ENCODE results near the gene OR2T34. TPM values are rescaled to one million over a fixed set of nuclear protein-coding genes. Genes with fewer than 3 reads are reported as not detected.
"Not testable (repeated sequence)": the region's sequence is repeated elsewhere in the genome, so short reads cannot be mapped to it uniquely, and the experiment has no call there.

OR2T34 gene, protein sequence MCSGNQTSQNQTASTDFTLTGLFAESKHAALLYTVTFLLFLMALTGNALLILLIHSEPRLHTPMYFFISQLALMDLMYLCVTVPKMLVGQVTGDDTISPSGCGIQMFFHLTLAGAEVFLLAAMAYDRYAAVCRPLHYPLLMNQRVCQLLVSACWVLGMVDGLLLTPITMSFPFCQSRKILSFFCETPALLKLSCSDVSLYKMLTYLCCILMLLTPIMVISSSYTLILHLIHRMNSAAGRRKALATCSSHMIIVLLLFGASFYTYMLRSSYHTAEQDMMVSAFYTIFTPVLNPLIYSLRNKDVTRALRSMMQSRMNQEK
- not detected in 2 replicates for total RNA-seq

DNA sequence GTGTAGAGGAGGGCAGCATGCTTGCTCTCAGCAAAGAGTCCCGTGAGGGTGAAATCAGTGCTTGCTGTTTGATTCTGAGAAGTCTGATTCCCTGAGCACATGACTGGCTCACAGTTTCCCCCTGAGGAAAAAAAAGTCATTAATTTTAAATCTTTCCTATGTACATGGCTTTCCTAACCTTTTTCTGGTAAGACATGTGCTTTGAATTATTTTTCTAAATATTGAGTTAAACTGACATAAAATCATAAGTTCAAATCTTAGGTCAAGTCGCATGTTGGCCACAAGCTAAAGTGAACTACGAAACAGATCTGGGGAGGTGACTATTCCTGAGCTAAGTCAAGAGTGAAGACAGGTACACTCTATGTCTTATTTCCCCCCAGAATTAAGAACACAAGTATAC is at the start of gene OR2T34:
OR2T34 (minus strand) TSS at position 101 of the 400 bp plus-strand sequence; CDS start at position 101, 0 bp downstream.
- not testable (repeated sequence) for DNase-seq (ENCODE audit: low read depth in 2 of 2)

DNA sequence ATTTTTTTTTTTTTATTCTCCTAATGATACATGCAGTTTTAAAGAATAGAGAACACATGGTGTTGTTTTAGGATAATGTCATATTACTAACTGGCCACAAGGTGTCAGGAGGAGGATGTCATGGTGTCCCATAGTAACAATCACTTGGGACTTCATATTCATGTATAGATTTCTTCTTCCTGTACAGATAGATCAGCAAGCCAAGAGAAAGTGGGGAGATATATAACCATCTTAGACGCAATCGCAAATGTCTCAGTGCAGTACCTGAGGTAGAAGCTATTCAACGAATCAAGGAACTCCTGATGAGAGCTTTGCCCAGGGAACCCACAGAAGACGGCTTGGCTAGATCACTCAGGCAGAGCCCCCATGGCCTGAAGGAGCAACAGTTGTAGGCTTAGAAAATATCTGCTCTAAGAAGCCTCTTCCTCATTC is 48.0 kb upstream of the OR2T34 start:
- peak; percentile 10 to 27 for DNase-seq (ENCODE audit: low read depth in 2 of 2)

DNA sequence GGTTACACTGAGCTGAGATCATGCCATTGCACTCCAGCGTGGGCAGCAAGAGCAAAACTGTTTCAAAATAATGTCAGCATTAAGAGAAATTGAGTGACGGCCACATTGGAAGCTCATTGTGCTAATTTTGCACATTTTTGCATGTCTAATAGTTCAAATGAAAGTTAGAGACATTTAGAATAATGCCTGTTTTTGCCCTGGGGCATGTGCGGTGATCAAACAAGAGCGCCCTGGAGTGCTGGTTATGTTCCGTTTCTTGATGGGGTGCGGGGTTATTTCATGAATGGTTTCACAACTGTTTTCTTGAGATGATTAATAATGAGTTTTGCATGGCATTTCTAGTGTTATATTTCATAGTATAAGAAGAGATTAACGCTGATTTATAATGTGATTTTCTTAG is 47.2 kb upstream of the OR2T34 start:
- DNase-seq (ENCODE audit: low read depth in 2 of 2), result no peak

DNA sequence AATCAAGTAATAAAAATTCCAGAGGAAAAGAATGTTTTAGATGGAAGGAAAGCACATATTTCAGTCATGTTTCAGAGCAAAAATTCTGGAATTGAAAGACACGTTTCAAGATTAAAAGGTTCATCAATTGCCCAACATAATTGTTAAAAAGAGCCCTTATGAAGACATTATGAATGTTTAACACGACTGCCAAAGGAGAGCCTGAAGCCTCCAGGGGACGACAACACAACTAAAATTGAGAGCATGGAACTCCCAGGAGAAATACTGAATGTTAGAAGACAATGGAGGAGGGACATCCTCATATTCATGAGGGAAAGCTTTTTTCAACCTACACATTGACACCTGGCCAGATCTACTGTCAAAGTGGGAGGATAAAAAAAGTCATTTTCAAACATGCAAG is 44.3 kb upstream of the OR2T34 start:
- peak; percentile 6 to 25 for DNase-seq (ENCODE audit: low read depth in 2 of 2)

DNA sequence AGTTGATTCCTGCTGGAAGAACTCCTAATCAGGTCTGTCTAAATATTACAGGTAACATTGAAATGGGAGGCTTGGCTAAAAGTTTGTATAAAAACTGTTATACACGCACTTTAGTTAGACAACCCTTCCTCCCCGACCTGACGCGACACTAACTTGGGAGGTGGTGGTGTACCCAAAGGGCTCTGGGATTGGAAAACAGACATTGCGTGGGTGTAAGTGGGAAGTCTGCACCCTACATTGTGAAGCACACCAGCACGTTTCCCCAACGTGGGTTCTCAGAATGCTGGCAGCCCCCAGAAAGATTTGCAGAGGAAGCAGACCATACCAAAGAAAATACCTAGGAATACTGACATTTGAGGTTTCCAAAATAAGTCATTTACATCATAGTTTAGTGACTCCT is 43.6 kb upstream of the OR2T34 start:
- no peak for DNase-seq (ENCODE audit: low read depth in 2 of 2)

DNA sequence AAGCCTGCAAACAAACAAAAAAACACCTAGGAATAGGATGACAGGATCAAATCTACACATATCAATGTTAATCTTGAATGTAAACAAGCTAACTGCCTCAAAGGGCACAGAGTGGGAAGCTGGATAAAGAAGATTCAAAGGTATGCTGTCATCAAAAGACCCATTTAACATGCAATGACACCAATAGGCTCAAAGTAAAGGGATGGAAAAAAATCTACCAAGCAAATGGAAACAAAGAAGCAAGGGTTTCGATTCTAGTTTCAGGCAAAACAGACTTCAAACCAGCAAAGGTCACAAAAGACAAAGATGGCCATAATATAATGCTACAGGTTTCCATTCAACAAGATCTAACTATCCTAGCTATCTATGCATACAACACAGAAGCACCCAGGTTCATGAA is 39.2 kb upstream of the OR2T34 start:
- DNase-seq (ENCODE audit: low read depth in 2 of 2), result no peak

DNA sequence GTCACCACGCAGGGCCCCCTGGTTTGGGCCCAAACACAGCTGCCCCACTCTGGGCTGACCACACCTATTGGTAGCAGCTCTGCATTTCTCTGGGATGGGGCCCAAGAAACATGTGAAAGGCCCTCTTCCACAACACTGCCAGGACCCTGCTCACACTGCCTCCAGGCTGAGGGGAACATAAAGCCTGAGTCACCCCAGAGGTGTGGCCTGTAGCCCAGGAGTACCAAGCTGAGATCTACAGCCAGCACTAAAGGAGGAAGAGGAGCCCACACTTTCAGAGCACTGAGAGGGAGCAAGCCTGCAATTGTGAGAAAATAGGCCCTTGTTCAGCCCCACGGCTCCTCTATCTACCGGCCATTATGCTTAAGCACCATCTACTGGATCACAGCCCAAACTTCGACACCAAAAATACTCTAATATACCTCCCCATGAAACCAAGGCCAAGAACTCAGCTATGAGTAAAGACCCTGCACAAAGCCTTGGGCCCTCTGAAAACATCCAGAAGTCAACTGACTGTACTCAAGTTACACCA is 37.4 kb upstream of the OR2T34 start:
- no peak for DNase-seq (ENCODE audit: low read depth in 2 of 2)

DNA sequence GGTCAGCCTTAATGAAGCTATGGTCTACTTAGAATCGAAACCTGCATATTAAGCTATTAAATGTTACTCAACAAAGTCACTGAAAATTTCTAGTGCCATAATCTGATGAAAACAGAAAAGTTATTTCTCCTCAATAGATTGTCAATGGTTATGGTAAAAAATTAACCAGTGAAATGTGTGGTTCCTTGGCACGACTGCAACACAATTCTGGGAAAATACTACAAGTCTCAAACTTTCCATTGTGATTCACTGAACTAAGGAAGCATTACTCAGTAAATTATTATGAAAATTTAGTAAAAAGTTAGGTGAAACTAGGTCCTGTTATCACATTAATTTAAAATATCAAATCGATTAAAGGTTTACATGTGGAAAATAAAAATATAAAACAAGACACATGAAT is 35.7 kb upstream of the OR2T34 start:
- DNase-seq (ENCODE audit: low read depth in 2 of 2), result no peak

DNA sequence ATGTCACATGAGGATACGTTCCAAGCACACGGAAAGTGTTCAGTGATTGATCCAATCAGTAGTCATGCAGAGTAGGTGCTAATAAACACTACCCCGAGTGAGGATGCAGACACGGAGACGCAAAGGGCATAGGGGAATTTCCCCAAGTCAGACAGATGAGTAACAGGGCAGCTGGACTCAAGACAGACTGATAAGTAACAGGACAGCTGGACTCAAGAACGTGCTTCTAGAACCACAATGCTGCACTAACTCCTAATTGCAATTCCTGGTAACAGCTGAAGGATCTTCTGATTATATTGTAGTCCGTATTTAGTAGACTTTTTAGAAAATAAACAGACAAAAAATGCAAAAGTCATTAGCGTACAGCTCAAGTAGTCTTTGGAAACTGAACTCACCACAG is 24.8 kb upstream of the OR2T34 start:
- no peak for DNase-seq (ENCODE audit: low read depth in 2 of 2)

DNA sequence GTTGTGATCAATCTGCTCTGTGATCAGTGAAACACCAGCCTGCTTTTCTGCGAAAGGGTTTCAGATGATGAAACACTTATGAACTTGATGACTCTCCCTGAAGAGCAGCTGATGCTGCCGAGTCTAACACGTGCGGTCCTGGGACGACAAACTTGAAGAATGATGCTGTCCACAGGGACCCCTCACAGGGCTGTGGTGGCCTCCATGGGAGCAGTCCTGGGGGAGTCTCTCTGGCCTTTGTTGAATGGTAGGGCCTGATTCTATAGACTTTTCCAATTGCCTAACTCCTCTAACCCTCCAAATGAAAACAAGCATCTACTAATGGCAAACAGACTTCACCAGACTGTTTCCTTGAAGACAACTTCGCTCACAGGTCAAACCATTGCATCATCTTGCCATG is 23.0 kb upstream of the OR2T34 start, which contains the start of gene OR2T10:
OR2T10 (minus strand) TSS at position 112 of the 400 bp plus-strand sequence. CDS start 3,932 bp downstream, outside the sequence.
- no peak for DNase-seq (ENCODE audit: low read depth in 2 of 2)

DNA sequence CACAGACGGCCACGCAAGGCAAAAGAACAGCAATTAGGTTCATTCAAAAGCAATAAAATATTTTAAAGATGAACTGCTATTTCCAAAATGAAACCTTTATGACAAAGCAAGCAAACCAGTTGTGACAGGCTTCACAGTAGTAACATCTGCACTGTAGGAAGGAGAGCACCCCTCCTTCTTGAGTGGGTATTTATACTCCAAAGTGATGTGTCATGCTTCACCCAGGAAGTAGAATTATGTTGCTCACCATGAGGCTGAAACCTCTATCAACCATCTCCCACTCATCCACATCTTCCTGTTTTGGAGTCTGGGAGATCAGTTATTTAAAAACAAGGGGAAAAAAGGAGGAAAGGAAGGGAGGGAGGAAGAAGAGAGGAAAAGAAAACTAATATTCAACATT is 22.1 kb upstream of the OR2T34 start:
- no peak for DNase-seq (ENCODE audit: low read depth in 2 of 2)

DNA sequence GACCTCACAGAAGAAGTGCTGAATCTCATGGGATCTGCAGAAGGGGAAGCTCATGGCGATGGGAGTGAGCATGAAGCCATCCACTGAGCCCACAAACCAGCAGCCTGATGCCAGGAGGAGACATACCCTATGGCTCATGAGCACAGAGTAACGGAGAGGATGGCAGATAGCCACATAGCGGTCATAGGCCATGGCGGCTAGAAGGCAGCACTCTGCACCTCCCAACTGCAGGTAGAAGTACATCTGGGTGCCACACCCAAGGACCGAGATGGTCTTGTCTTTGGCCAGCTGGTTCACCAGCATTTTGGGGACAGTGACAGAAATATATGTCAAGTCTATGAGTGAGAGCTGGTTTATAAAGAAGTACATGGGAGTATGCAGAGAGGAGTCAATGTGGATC is 18.7 kb upstream of the OR2T34 start:
- no peak for DNase-seq (ENCODE audit: low read depth in 2 of 2)

DNA sequence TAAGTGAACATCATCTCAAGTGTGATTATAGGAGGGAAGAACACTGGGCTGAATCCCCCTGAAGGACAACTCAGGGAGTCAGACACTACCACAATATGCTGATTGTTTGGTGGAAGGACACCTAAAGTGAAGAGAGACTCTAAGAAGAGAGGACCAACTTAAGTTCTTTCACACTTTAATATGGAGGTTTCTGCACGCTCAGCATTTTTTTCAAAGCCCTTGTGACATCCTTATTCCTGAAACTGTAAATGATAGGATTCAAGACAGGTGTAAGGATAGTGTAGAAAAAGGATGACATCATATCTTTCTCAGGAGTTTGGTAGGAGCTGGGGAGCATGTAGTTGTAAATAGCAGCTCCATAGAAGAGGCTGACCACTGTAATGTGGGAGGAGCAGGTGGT is 18.1 kb upstream of the OR2T34 start:
- DNase-seq (ENCODE audit: low read depth in 2 of 2), result no peak

DNA sequence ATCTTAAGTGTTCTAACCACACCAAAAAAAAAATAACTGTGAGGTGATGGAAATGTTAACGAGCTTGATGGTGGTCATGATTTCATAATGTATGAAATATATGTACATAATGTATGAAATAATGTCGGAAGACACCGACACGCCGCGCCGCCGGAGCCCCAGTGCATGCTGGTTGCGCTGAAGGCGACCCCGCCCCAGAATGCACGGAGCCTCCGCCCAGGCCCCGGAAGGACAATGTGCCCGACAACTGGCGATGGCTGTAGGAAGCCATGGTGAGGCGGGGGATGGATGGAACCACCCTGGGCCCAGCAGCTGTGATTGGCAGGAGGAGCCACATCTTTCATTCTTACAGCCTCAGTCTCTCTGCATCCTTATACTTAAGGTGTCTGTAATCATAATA is 15.5 kb upstream of the OR2T34 start:
- DNase-seq (ENCODE audit: low read depth in 2 of 2), result no peak

DNA sequence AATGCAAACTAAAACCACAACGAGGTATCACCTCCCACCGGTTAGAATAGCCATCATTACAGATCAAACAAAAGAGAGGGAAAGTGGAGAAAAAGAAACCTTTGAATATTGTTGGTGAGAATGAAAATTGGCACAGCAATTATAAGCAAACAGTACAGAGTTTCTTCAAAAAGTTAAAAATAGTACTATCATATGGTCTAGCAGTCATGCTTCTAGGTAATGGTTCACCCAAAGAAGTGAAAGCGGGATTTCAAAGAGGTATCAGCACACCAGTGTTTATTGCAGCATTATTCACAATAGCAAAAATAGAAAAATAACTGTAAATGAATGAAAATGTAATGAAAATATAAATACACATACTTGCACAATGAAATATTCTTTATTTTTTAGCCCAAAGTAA is 14.8 kb upstream of the OR2T34 start:
- DNase-seq (ENCODE audit: low read depth in 2 of 2), result no peak

DNA sequence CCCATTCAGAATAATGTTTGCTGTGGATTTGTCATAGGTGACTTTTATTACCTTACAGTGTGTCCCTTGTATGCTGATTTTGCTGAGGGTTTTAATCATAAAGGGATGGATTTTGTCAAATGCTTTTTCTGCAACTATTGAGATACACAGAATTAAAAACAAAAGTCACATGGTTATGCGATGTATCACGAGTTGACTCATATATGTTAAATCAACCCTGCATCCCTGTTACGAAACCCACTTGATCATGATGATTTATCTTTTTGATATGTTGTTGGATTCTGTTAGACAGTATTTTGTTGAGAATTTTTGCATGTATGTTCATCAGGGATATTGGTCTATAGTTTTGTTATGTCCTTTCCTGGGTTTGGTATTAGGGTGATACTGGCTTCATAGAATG is 10.7 kb upstream of the OR2T34 start:
- no peak for DNase-seq (ENCODE audit: low read depth in 2 of 2)

DNA sequence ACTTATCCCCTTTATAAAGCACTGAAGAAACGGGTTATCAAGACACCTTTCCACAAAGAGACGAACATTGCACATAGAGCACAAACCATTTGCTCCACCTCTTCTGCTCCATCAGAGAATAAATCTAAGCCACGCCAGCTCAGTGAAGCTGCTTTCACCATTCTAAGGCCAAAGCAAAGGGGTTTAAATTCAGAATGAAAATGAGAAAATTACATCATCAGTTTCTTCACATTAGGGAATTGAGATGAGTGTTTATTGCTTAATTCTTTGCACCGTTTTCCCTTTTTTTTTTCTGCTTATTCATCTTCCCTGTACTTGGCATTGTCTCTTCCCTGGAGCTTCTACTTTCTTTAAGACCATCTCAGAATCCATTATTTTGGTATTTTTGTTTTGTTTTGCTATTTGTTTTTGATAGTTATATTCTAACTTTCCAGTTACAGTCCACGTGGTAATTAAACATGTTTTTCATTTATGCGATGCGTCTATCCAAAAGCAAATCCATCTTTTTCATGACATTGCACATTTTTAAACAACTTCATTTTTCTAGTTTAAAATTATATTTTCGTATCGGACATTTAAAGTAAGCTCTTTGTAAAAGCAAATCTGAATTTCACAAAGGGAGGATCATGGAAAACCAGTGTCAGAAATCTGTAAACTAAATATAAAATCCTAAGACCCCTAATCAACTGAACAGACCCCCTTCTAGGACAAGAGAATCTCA is 1.9 kb upstream of the OR2T34 start:
- DNase-seq (ENCODE audit: low read depth in 2 of 2), result no peak

DNA sequence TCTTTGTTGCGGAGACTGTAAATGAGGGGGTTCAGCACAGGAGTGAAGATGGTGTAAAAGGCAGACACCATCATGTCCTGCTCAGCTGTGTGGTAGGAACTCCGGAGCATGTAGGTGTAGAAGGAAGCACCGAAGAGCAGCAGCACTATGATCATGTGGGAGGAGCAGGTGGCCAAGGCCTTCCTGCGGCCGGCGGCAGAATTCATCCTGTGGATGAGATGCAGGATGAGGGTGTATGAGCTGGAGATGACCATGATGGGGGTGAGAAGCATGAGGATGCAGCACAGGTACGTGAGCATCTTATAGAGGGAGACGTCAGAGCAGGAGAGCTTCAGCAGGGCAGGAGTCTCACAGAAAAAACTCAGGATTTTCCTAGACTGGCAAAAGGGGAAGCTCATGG is 701 bp downstream of the OR2T34 start:
- DNase-seq (ENCODE audit: low read depth in 2 of 2), result not testable (repeated sequence)

DNA sequence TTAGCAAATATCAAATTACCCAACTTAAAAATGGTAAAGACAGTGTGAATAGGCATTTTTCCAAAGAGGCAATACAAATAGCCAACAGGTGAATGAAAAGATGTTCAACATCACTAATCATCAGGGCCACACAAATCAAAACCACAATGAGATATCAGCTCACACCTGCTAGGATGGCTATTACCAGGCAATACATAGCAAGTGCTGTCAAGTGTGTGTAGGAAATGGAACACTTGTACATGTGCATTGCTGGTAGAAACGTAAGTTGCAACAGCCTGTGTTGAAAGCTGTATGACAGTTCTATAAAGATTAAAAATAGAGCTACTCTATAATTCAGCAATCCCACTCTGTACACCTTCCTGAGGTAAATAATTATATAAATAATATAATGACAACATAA is 2.5 kb downstream of the OR2T34 start:
- DNase-seq (ENCODE audit: low read depth in 2 of 2), result not testable (repeated sequence)

DNA sequence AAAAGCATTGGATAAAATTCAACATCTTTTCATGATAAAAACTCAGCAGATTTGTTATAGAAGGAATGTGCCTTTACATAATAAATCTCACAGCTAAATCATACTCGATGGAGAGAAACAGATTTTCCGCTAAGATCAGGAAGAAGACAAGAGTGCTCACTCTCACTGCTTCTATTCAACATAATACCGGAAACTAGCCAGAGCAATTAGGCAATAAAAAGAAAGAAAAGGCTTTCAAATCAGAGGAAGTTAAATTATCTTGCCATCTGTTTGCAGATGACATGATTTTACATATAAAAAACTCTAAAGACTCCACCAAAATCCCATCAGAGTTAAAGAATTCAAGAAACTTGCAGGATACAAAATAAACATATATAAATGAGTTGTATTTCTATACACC is 3.7 kb downstream of the OR2T34 start:
- DNase-seq (ENCODE audit: low read depth in 2 of 2), result not testable (repeated sequence)

DNA sequence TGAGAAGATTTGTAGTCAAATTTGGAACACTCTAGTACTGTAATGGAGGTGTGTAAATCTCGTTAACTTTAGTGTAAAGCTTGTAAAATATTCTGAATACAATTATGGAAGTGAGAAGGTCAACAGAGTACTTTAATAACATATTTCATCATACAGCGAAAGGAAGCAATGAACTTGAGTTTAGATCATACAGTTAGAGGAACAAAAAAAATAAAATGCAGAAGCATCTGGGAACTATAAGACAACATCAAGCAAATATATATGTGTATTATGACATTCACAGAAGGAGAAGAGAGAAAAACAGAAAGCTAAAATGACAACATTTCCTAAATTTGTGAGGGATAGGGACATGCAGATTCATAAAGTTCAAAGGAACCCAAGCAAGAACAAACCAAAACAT is 5.5 kb downstream of the OR2T34 start:
- not testable (repeated sequence) for DNase-seq (ENCODE audit: low read depth in 2 of 2)

DNA sequence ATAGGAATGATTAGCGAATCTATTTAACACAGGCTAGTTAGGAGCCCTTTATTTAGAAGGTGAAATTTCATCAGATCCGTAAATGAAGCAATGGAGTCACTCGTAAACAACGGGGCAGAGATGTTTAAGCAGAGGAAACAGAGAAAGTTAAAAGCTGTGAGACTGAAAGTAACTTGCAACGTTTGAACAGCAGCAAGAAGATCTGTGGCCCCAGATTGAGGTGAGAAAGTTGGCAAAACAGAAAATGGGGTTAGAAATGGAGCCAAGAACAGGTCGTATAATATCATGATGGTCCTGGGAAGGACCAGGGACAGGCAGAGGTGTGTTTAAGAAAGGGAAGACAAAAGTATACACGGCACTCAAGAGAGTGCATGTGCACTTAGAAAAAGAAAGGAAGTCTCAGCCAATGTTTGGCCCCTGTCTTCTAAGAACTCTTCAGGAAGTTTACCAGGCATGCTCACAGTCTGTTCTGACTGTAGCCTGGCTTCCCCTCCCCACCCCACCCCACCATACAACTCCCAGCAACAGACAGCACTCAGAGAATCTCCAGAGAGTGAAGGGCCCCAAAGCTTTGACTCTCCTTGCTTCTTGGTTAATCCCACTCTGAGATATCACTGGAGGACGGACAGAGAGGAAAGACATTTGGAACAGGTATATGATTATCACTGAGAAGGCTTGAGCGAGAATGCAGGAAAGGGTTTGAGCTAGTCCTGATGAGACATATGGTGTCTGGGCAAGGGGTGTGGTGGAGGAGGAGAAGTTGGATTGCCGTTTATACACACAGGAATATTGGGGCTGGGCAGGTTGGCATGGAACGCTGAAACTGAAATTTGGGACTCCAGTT is 8.8 kb downstream of the OR2T34 start:
- not testable (repeated sequence) for DNase-seq (ENCODE audit: low read depth in 2 of 2)
